Right lung (tissue), 5 donors: ENCODE results near the gene PDE3A. TPM values are rescaled to one million over a fixed set of nuclear protein-coding genes. Genes with fewer than 3 reads are reported as not detected.
"Not testable (repeated sequence)": the region's sequence is repeated elsewhere in the genome, so short reads cannot be mapped to it uniquely, and the experiment has no call there.

Source experiments
- DNase-seq, 2 donors: peaks; one replicate each; pipeline ENCODE4 v3.0.0-alpha.2; 2013
- polyA plus RNA-seq, 5 donors: library from polyadenylated mRNA; unstranded; fragments of 120-200 nt; gene quantifications; one replicate each; pipeline versions ENCODE4 v1.2.1 to v1.2.3, GENCODE V29; 2013; ENCODE audit warnings: inconsistent platforms in 1 of 5, low replicate concordance in 1 of 5; ENCODE audit not compliant: insufficient read length in 5 of 5, insufficient read depth in 1 of 5

Gene PDE3A
- polyA plus RNA-seq, 5 donors, result 4.5 to 9.2 (median 7.3) TPM

- peak; percentile 14 to 19 for DNase-seq
Observed at GRCh38 chr12:20602641-20603391, 234.5 kb downstream of the PDE3A start.

- no peak for DNase-seq
Observed at GRCh38 chr12:20604408-20605067, 236.2 kb downstream of the PDE3A start.

GRCh38 chr12:20615020-20615419 is 246.7 kb downstream of the PDE3A start:
- DNase-seq, result not testable (repeated sequence)

- DNase-seq, result no peak
Observed at GRCh38 chr12:20616093-20616492, 247.8 kb downstream of the PDE3A start.

GRCh38 chr12:20620261-20620660 is 251.9 kb downstream of the PDE3A start:
- peak; percentile 80 to 83 for DNase-seq

GRCh38 chr12:20624718-20625117 is 256.4 kb downstream of the PDE3A start:
- DNase-seq, result no peak

GRCh38 chr12:20625531-20625930 is 257.2 kb downstream of the PDE3A start:
- DNase-seq, result no peak

GRCh38 chr12:20627001-20627588 is 258.8 kb downstream of the PDE3A start:
- DNase-seq, result no peak

- DNase-seq, result no peak
Observed at GRCh38 chr12:20628226-20628787, 260.0 kb downstream of the PDE3A start.

GRCh38 chr12:20628999-20629398 is 260.7 kb downstream of the PDE3A start:
- DNase-seq, result no peak

- no peak for DNase-seq
Observed at GRCh38 chr12:20629414-20630156, 261.2 kb downstream of the PDE3A start.

- DNase-seq, result no peak
Observed at GRCh38 chr12:20631711-20632110, 263.4 kb downstream of the PDE3A start.

GRCh38 chr12:20641106-20641505 is 272.8 kb downstream of the PDE3A start:
- DNase-seq, result no peak

- no peak for DNase-seq
Observed at GRCh38 chr12:20643822-20644221, 275.5 kb downstream of the PDE3A start.

- DNase-seq, result peak in 1 of 2 donors; percentile 15
Observed at GRCh38 chr12:20646239-20646827, 278.0 kb downstream of the PDE3A start.

- DNase-seq, result no peak
Observed at GRCh38 chr12:20653871-20654270, 285.5 kb downstream of the PDE3A start.

GRCh38 chr12:20656600-20656999 is 288.3 kb downstream of the PDE3A start:
- no peak for DNase-seq

- DNase-seq, result no peak
Observed at GRCh38 chr12:20657496-20657895, 289.2 kb downstream of the PDE3A start.

GRCh38 chr12:20681334-20681733 is 313.0 kb downstream of the PDE3A start:
- DNase-seq, result no peak

GRCh38 chr12:20695232-20695631 is 326.9 kb downstream of the PDE3A start, which contains the start of gene SLCO1C1:
Gene SLCO1C1, plus strand, starts transcription at chr12:20695332. Its CDS starts 4,245 bp downstream, at chr12:20699577.
- DNase-seq, result no peak

- no peak for DNase-seq
Observed at GRCh38 chr12:20696181-20696905, 328.0 kb downstream of the PDE3A start.
